ENCODE measurements around the gene ARMH2.

GRCh38 chr6:24797596-24798216, 1.0 kb downstream of the ARMH2 start:
- no peak for TF ChIP-seq PATZ1 (CRISPR knock-in tag; IDR thresholded peaks at IDR 0.05; ENCODE audit: borderline replicate concordance)
- no peak for TF ChIP-seq RARB (CRISPR knock-in tag; IDR thresholded peaks at IDR 0.05)
- TF ChIP-seq SNAI2 (CRISPR knock-in tag; IDR thresholded peaks at IDR 0.05) = no peak
- TF ChIP-seq CREB5 (CRISPR knock-in tag; IDR thresholded peaks at IDR 0.05; ENCODE audit: low read depth) = no peak
- no peak for TF ChIP-seq ZFP3 (CRISPR knock-in tag; IDR thresholded peaks at IDR 0.05)
- TF ChIP-seq PPARA (CRISPR knock-in tag; IDR thresholded peaks at IDR 0.05; ENCODE audit: borderline replicate concordance) = no peak
- TF ChIP-seq ZNF8 (CRISPR knock-in tag; IDR thresholded peaks at IDR 0.05) = no peak
- TF ChIP-seq ZNF565 (CRISPR knock-in tag; conservative IDR thresholded peaks at IDR 0.05; ENCODE audit: low read depth) = no peak
- no peak for TF ChIP-seq POU6F1 (CRISPR knock-in tag; IDR thresholded peaks at IDR 0.05; ENCODE audit: borderline replicate concordance, low read depth)
- TF ChIP-seq CSDC2 (CRISPR knock-in tag; IDR thresholded peaks at IDR 0.05) = no peak

All from SK-N-SH treated with all-trans-retinoic acid at 6 μM for 48 hours (cell line).